Eye (tissue), 1 donor: ENCODE measurements around the gene KDM4D.
"Not testable (repeated sequence)": the region's sequence is repeated elsewhere in the genome, so short reads cannot be mapped to it uniquely, and the experiment has no call there.

Source experiments
- DNase-seq: peaks from one replicate; pipeline ENCODE4 v3.0.0-alpha.2; 2015

The KDM4D gene

GRCh38 chr11:94973099-94973968 lies at the start of gene KDM4D, which contains the start of gene CWC15:
Gene KDM4D (plus strand): TSS chr11:94973709. CDS start chr11:94997373, 23,664 bp downstream.
Gene CWC15 (minus strand): TSS chr11:94973556. CDS start chr11:94972185, 1,371 bp downstream.
- peak; percentile 98 for DNase-seq

DNA sequence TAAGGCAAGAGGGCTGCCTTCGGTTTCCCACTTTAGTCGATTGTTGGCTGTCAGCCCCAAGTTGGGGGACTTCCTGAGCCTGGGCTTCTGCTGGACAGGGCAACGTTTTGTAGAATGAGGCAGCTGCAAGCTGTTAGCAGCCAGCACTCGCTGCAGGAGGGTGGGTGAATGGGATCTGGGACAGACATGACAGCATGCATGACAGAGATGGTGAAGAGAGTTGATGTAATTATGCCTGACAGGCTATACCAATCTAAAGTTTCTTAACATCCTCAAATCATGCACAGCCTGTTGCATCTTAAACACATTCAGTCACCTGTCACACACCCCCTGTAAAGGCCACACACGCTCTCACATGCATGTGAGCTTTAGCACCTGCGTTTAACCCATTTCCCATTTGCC lies 49.3 kb upstream of the KDM4D start:
- peak; percentile 90 for DNase-seq

GRCh38 chr11:94924612-94925011 lies 48.9 kb upstream of the KDM4D start:
- peak; percentile 12 for DNase-seq

GRCh38 chr11:94925422-94926270 lies 47.9 kb upstream of the KDM4D start:
- peak; percentile 33 for DNase-seq

GRCh38 chr11:94926271-94926625 lies 47.3 kb upstream of the KDM4D start:
- DNase-seq: no peak

GRCh38 chr11:94926698-94927237 lies 46.7 kb upstream of the KDM4D start:
- DNase-seq: peak; percentile 79

- peak; percentile 20 for DNase-seq
These were observed 45.2 kb upstream of the KDM4D start for GRCh38 chr11:94928117-94928990.

DNA sequence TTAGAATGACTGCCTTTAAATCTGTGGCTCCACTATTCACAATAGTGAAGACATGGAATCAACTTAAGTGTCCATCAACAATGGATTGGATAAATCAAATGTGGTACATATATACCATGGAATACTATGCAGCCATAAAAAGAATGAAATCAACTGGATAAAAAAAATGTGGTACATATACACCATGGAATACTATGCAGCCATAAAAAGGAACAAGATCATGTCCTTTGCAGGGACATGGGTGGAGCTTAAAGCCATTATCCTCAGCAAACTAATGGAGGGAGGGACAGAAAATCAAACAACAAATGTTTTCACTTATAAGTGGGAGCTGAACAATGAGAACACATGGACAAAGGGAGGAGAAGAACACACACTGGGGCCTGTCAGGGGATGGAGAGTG lies 41.4 kb upstream of the KDM4D start:
- DNase-seq: not testable (repeated sequence)

GRCh38 chr11:94932503-94932902 lies 41.0 kb upstream of the KDM4D start:
- DNase-seq: peak; percentile 10

- peak; percentile 63 for DNase-seq
These were observed 40.0 kb upstream of the KDM4D start for GRCh38 chr11:94933223-94934130.

GRCh38 chr11:94934362-94934761 lies 39.1 kb upstream of the KDM4D start:
- DNase-seq: peak; percentile 53

DNA sequence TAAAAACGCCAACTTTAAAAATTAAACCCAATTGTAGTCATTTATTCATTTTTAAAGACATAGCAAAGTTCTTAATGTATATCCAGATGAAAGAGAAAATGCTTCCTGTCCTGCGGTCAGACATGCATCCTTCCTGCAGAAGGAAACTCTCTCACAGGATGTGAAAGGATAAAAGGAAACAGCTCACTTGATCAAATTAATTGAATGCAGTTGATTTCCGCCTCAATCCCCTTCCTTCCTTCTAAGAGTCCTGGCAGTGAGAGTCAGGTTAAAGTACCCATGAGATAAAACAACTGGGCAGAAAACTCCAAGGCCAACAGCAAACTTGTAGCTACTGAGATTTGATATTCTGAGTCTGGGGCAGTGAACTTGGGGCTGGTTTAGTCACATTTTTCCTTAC lies 38.7 kb upstream of the KDM4D start:
- no peak for DNase-seq

DNA sequence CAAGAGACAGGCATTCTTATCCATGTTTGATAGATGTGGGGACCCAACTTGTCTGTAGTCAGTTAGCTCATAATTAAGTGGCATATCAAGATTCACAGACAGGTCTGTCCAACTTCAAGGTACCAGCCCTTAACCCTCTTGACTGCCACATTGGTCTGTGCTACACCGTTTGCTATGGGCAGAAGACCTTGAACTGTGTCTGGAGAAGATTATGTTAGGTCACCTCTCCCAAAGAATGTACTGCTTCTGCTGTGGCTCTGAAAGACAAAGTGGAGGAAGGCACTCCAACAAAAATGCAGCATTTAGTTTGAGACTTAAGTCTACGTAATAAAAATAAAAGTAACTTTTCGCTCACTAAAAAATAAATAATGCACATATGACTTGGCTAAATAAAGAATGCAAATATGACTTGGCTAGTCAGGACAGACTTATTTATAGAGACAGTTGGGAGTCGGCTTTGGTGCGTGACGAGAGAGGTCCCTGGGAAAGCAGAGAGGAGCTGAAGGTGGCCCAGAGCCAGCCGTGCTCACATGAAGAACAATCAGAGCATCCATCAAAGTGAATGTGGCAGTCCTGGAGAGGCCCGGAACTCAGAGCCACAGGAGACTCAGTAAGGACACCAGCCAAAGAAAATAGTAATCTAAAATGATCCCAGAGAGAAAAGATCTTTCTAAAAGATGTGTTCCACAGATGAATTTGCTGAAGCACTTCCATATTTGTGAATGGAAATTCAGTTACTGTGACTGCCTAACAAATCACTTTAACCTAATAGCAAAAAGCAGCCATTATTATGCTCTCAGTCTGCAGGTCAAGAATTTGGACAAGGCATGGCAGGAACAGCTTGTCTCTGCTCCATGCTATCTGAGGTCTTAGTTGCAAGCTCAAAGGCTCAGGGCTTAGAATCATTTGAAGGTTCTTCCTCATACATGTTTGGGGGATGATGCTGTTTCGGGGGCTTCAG lies 35.1 kb upstream of the KDM4D start:
- DNase-seq: peak; percentile 53

DNA sequence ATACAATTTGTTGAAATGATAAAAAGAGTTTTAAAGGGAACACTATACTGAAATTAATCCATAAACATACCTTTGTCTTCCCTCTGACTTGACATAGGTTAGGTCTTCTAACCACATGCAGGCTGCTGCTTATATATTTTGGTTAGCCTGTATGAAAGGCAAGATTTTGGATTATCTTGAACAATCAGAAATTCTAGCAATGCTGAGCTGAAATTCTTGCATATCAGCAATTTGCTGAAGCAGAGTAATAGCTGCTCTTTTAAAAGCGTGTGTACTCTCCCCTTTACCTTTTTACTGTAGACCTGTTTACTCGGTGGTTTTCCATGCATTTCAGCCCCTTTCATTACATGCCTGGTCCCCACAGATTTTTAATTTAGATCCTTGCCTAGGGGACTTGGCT lies 34.2 kb upstream of the KDM4D start:
- no peak for DNase-seq

GRCh38 chr11:94941131-94941530 lies 32.4 kb upstream of the KDM4D start:
- peak; percentile 32 for DNase-seq

DNA sequence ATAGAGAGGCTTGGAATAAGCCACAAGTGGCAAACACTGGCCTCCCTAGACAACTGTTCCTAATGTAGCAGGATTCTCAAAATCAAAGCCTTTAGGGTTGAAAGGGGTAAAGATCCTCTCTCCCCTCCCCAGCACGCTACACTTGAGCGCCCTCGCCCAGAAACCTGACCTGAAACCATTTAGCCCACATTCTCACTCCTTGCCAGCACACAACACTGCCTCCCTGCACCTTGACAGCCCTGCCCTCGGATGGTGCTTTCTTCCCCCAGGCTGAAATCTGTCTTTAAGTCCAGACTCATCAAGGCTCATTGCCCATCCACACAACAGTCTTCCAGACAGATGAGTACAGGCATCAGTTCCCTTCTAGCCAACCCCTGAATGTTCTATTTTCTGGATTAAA lies 26.7 kb upstream of the KDM4D start:
- no peak for DNase-seq

- no peak for DNase-seq
These were observed 25.4 kb upstream of the KDM4D start for GRCh38 chr11:94948070-94948617.

- DNase-seq: no peak
These were observed 18.8 kb upstream of the KDM4D start for GRCh38 chr11:94954753-94955152.

DNA sequence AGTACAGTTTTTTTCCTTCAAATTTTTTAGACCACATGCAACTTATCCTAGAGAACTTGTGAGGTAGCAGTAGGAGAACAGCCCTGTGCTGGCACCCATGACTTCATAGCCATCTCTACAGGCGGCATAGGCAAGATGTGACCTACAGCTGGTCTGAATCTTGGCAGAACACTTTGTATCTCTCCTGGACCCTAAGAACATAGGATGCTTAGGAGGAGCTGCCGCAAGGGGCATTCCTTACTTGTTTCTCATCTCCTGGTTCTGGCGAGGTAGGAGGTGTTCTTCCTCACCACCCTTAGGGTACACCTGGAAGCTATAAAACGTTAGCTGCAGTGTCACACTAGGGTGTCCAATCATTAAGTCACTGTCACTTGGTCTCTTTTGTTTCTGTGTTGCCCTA lies 16.5 kb upstream of the KDM4D start:
- no peak for DNase-seq
